Placental pericyte (primary cell): ENCODE measurements around the gene SELENOT. TPM values are rescaled to one million over a fixed set of nuclear protein-coding genes. Genes with fewer than 3 reads are reported as not detected.

ENCODE experiments used
- total RNA-seq: library from RNA; depleted of rRNA; stranded (reverse); fragments of >200 nt; gene quantifications from 2 replicates; pipeline ENCODE4 v1.2.3, GENCODE V29; 2012

Gene SELENOT
- total RNA-seq: 167 and 324 TPM in 2 replicates

DNA sequence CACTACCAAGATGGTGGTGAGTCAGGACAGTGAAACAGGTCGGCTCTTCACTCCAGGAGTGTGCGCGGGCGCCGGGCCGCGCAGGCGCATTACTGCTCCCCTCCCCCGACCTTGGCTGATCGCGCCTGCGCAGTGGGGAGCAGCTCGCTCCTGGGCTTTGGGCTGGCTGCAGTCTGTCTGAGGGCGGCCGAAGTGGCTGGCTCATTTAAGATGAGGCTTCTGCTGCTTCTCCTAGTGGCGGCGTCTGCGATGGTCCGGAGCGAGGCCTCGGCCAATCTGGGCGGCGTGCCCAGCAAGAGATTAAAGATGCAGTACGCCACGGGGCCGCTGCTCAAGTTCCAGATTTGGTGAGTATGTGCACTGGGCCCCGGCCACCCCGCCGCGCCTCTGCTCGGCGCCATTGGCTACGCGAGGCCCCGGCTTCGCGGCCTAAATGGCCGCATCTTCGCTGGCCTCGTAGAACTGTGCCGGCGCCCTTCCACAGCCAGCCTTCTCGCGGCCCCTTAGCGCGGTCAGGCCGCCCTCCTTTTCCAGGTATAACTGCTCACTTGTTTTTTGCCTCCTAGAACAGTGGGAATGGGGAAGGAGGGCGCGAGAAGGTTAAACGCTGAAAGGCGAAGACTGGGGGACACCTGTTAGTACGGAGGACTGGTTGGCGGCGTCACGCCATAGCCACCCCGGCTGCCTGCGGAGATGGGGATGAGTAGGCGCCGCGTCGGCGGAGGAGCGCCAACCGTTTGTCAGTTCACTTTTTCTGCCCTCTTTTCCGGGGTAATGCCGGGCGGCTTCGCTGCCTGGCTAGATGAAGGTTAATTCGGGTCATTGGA, at the start of gene SELENOT:
SELENOT (plus strand) TSS at position 169 of the 827 bp plus-strand sequence; CDS start at position 211, 42 bp downstream.

Other genes with a start within 250 kb of the SELENOT start
- gene TSC22D2, start 195.0 kb upstream of the SELENOT start, total RNA-seq: 17.3 and 18.5 TPM in 2 replicates
- gene SERP1, start 56.8 kb upstream of the SELENOT start, total RNA-seq: 230 and 608 TPM in 2 replicates
- gene EIF2A, start 56.5 kb upstream of the SELENOT start, total RNA-seq: 169 and 337 TPM in 2 replicates
- 0.14 and 0.22 TPM in 2 replicates for gene ERICH6, start 100.6 kb downstream of the SELENOT start, total RNA-seq
- gene SIAH2, start 159.8 kb downstream of the SELENOT start, total RNA-seq: 33.5 and 41.2 TPM in 2 replicates